ENCODE results near the gene NDC80. TPM values are rescaled to one million over a fixed set of nuclear protein-coding genes. Genes with fewer than 3 reads are reported as not detected.

The NDC80 gene
- total and polyA plus RNA-seq, 9 of the 15 experiments (the other 6 are each of a cell fraction or from before 2014, with no cell fraction given) = 65.2 to 97.9 (median 83.3) TPM

DNA sequence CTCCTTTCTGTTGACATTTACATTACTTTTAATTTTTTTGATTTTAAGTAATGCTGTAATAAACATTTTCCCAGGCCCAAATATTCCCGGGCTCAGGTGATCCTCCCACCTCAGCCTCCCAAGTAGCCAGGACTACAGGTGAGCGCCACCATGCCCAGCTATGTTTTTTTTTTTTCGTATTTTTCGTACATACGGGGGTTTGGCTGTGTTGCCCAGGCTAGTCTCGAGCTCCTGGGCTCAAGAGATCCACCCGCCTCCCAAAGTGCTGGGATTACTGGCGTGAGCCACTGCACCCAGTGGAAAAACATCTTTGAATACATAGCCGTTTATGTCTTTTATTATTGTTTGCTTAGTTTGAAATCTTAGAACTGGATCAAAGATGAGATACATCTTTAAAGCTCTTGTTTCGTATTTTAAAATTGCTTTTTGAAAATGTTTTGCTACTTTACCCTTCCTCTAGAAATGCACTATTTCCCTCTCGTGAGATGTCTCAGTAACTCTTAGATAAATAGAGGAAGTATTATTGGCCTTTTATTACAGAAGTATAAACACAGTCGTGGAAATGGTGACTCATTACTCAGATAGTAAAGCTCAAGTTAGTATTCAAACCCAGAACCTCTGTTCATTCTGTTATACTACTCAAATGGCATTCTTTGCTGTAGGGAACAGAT, 86.6 kb downstream of the NDC80 start (continued):
- TF ChIP-seq ZSCAN29 (IDR thresholded peaks at IDR 0.05) (no peak), FUS (optimal IDR thresholded peaks at IDR 0.05; ENCODE audit: low read depth, low read length) (no peak), CBFA2T3 (IDR thresholded peaks at IDR 0.05) (no peak), CHCHD3 (CRISPR knock-in tag; IDR thresholded peaks at IDR 0.05) (no peak), SMARCC2 (IDR thresholded peaks at IDR 0.05; ENCODE audit: low read depth) (peak; percentile 60; the same call in 1 of the 2 replicates), ZNF282 (CRISPR knock-in tag; IDR thresholded peaks at IDR 0.05) (no peak), POLR2B (IDR thresholded peaks at IDR 0.05; ENCODE audit: low read depth, partially characterized antibody) (no peak), ZNF778 (CRISPR knock-in tag; IDR thresholded peaks at IDR 0.05) (no peak), BRF1 (IDR thresholded peaks at IDR 0.05; ENCODE audit: borderline replicate concordance, extremely low read depth, insufficient read length) (no peak)
- TF ChIP-seq, protein P1, sequence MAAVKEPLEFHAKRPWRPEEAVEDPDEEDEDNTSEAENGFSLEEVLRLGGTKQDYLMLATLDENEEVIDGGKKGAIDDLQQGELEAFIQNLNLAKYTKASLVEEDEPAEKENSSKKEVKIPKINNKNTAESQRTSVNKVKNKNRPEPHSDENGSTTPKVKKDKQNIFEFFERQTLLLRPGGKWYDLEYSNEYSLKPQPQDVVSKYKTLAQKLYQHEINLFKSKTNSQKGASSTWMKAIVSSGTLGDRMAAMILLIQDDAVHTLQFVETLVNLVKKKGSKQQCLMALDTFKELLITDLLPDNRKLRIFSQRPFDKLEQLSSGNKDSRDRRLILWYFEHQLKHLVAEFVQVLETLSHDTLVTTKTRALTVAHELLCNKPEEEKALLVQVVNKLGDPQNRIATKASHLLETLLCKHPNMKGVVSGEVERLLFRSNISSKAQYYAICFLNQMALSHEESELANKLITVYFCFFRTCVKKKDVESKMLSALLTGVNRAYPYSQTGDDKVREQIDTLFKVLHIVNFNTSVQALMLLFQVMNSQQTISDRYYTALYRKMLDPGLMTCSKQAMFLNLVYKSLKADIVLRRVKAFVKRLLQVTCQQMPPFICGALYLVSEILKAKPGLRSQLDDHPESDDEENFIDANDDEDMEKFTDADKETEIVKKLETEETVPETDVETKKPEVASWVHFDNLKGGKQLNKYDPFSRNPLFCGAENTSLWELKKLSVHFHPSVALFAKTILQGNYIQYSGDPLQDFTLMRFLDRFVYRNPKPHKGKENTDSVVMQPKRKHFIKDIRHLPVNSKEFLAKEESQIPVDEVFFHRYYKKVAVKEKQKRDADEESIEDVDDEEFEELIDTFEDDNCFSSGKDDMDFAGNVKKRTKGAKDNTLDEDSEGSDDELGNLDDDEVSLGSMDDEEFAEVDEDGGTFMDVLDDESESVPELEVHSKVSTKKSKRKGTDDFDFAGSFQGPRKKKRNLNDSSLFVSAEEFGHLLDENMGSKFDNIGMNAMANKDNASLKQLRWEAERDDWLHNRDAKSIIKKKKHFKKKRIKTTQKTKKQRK (IDR thresholded peaks at IDR 0.05; ENCODE audit: borderline replicate concordance, low read depth, low read length) = no peak
- TF ChIP-seq, protein P2, sequence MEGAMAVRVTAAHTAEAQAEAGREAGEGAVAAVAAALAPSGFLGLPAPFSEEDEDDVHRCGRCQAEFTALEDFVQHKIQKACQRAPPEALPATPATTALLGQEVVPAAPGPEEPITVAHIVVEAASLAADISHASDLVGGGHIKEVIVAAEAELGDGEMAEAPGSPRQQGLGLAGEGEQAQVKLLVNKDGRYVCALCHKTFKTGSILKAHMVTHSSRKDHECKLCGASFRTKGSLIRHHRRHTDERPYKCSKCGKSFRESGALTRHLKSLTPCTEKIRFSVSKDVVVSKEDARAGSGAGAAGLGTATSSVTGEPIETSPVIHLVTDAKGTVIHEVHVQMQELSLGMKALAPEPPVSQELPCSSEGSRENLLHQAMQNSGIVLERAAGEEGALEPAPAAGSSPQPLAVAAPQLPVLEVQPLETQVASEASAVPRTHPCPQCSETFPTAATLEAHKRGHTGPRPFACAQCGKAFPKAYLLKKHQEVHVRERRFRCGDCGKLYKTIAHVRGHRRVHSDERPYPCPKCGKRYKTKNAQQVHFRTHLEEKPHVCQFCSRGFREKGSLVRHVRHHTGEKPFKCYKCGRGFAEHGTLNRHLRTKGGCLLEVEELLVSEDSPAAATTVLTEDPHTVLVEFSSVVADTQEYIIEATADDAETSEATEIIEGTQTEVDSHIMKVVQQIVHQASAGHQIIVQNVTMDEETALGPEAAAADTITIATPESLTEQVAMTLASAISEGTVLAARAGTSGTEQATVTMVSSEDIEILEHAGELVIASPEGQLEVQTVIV (CRISPR knock-in tag; IDR thresholded peaks at IDR 0.05; ENCODE audit: borderline replicate concordance) = no peak
- TF ChIP-seq, protein P3, sequence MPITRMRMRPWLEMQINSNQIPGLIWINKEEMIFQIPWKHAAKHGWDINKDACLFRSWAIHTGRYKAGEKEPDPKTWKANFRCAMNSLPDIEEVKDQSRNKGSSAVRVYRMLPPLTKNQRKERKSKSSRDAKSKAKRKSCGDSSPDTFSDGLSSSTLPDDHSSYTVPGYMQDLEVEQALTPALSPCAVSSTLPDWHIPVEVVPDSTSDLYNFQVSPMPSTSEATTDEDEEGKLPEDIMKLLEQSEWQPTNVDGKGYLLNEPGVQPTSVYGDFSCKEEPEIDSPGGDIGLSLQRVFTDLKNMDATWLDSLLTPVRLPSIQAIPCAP (CRISPR knock-in tag; IDR thresholded peaks at IDR 0.05; ENCODE audit: borderline replicate concordance) = no peak
- TF ChIP-seq, protein P4, sequence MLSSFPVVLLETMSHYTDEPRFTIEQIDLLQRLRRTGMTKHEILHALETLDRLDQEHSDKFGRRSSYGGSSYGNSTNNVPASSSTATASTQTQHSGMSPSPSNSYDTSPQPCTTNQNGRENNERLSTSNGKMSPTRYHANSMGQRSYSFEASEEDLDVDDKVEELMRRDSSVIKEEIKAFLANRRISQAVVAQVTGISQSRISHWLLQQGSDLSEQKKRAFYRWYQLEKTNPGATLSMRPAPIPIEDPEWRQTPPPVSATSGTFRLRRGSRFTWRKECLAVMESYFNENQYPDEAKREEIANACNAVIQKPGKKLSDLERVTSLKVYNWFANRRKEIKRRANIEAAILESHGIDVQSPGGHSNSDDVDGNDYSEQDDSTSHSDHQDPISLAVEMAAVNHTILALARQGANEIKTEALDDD (IDR thresholded peaks at IDR 0.05) = peak; percentile 93
- TF ChIP-seq, protein P5, sequence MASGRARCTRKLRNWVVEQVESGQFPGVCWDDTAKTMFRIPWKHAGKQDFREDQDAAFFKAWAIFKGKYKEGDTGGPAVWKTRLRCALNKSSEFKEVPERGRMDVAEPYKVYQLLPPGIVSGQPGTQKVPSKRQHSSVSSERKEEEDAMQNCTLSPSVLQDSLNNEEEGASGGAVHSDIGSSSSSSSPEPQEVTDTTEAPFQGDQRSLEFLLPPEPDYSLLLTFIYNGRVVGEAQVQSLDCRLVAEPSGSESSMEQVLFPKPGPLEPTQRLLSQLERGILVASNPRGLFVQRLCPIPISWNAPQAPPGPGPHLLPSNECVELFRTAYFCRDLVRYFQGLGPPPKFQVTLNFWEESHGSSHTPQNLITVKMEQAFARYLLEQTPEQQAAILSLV (tag; IDR thresholded peaks at IDR 0.05) = no peak

Measured in K562 (cell line).